ENCODE data around the gene GLCCI1. TPM values are rescaled to one million over a fixed set of nuclear protein-coding genes. Genes with fewer than 3 reads are reported as not detected.

GLCCI1 gene
- total and polyA plus RNA-seq, 2 of the 8 experiments (the other 6 are each of a cell fraction or from before 2014, with no cell fraction given) = 12.4 to 27.7 TPM

GRCh38 chr7:7933915-7934526, 34.6 kb upstream of the GLCCI1 start:
- H3K36me3 ChIP-seq (ENCODE audit: control insufficient read depth in 2 of 4, insufficient read depth in 4 of 4, low read length in 3 of 4) = no peaks in the 10 kb centered on the region
- no peak overlapping the region for H2BK5ac ChIP-seq (ENCODE audit: low read depth, low read length)
- no peak for FAIRE-seq
- H2BK20ac ChIP-seq (ENCODE audit: low read length) = no peak overlapping the region
- no peak overlapping the region for H2BK15ac ChIP-seq (ENCODE audit: low read length)
- no peaks in the 10 kb centered on the region for H3K23me2 ChIP-seq (ENCODE audit: low read depth, low read length)
- H2BK120ac ChIP-seq (replicated peaks; ENCODE audit: low read depth, low read length) = no peak overlapping the region
- no peaks in the 10 kb centered on the region for H3K79me1 ChIP-seq (ENCODE audit: low read depth, low read length)
- no peak overlapping the region for H4K8ac ChIP-seq (ENCODE audit: extremely low read depth, insufficient read depth, low read length)
- WGBS, 2 experiments (ENCODE audit: extremely low coverage in 1 of 2, insufficient coverage in 1 of 2, insufficient read length in 1 of 2, insufficient replicate concordance in 2 of 2, low coverage in 1 of 2, low lambda C conversion rate in 2 of 2, missing lambda C conversion rate in 1 of 2) = 86% methylated on average over 1 of the region's 1 CpG; no CpG with 5 or more reads in 1 of the 2 experiments
- H3K27me3 ChIP-seq (replicated peaks in 1 of 4; ENCODE audit: control insufficient read depth in 3 of 4, extremely low read depth in 1 of 4, insufficient read depth in 3 of 4, low read length in 3 of 4) = no peaks in the 10 kb centered on the region
- no peak overlapping the region for H3K56ac ChIP-seq (replicated peaks; ENCODE audit: insufficient read length, low read depth, low read length)
- no peak overlapping the region for H3K18ac ChIP-seq (ENCODE audit: extremely low read depth, low read length)
- CTCF ChIA-PET (ENCODE audit: partially characterized antibody) = interaction anchor here (0.9 to 1.2 kb wide), 2 partner anchors 20 to 24 kb away, joined by 3 to 4 read pairs; no protein-coding TSS in a partner anchor
- no peaks in the 10 kb centered on the region for H4K20me1 ChIP-seq (replicated peaks in 1 of 2; ENCODE audit: control insufficient read depth in 1 of 2, insufficient read depth in 2 of 2, low read length in 2 of 2)
- POLR2A ChIA-PET (ENCODE audit: partially characterized antibody) = no interaction called here
- no peak overlapping the region for H4K91ac ChIP-seq (replicated peaks; ENCODE audit: insufficient read length, low read length)
- no peak overlapping the region for H3K14ac ChIP-seq (ENCODE audit: insufficient read length)
- no peaks in the 10 kb centered on the region for H3K79me2 ChIP-seq (ENCODE audit: control insufficient read depth in 1 of 2, insufficient read depth in 2 of 2, low read length in 2 of 2)
- H3K27ac ChIP-seq (ENCODE audit: low read depth, low read length) = no peak overlapping the region
- no peak overlapping the region for H4K5ac ChIP-seq (ENCODE audit: insufficient read length, low read depth, low read length)
- H2AFZ ChIP-seq (ENCODE audit: low read length) = no peak overlapping the region
- H3K4ac ChIP-seq (replicated peaks; ENCODE audit: insufficient read length, low read depth, low read length) = no peak overlapping the region
- H3K23ac ChIP-seq (ENCODE audit: insufficient read length) = no peak overlapping the region
- no peak overlapping the region for H3K4me2 ChIP-seq (ENCODE audit: insufficient read depth in 1 of 2, low read depth in 2 of 2, low read length in 2 of 2)
- peaks cover 0 to 6% (median 4%) of the 10 kb centered on the region in 4 experiments; a peak in 2 of 7 replicates for H3K4me1 ChIP-seq (replicated peaks in 1 of 4; ENCODE audit: control insufficient read depth in 3 of 4, insufficient read depth in 4 of 4, low read length in 3 of 4)
- DNase-seq (ENCODE audit: low read depth in 1 of 2, low spot score in 2 of 2) = no peak
- H2AK5ac ChIP-seq (ENCODE audit: low read depth, low read length) = no peak overlapping the region
- H3K4me3 ChIP-seq (ENCODE audit: extremely low read depth in 1 of 4, insufficient read depth in 2 of 4, low read depth in 3 of 4, low read length in 4 of 4) = no peak overlapping the region
- no peak overlapping the region for H2BK12ac ChIP-seq (ENCODE audit: low read depth, low read length)
- no peak overlapping the region for H3K9ac ChIP-seq (replicated peaks in 1 of 4; ENCODE audit: extremely low read depth in 1 of 4, low read depth in 3 of 4, low read length in 3 of 4)
- H3K9me3 ChIP-seq (ENCODE audit: insufficient read depth in 2 of 2, low read depth in 1 of 2, low read length in 1 of 2) = no peaks in the 10 kb centered on the region
